CD14-positive monocyte (primary cell): ENCODE results near the gene NCOA4. TPM values are rescaled to one million over a fixed set of nuclear protein-coding genes. Genes with fewer than 3 reads are reported as not detected.
A peak's percentile ranks its signal among the peaks of the same experiment; 100 is the strongest.

ENCODE experiments used
- DNase-seq, 3 donors: peaks; one replicate each; pipeline ENCODE4 v3.0.0-alpha.2; 2011 to 2022
- H2AFZ ChIP-seq: 2 replicates; pipeline ENCODE4 v1.6.0; 2012; ENCODE audit warnings: mild to moderate bottlenecking, low read depth, low read length, inconsistent platforms; ENCODE audit not compliant: insufficient read depth, poor library complexity, severe bottlenecking
- H3K27ac ChIP-seq, 2 donors: 1 replicate in 1 of 2; 2 replicates in 1 of 2; pipeline ENCODE4 v1.5.1; 2012 to 2013; ENCODE audit warnings: low read length in 2 of 2, control low read depth in 1 of 2, inconsistent platforms in 1 of 2, low read depth in 1 of 2, mild to moderate bottlenecking in 1 of 2
- H3K27me3 ChIP-seq, 2 donors: one replicate each; pipeline versions ENCODE4 v1.6.0 to v1.6.1; 2011 to 2013; ENCODE audit warnings: low read length in 2 of 2; ENCODE audit not compliant: control insufficient read depth in 2 of 2, insufficient read depth in 2 of 2
- H3K36me3 ChIP-seq, 2 donors: replicated peaks in 1 of 2; 1 replicate in 1 of 2; 2 replicates in 1 of 2; pipeline versions ENCODE4 v1.5.1 to v1.6.1; 2012 to 2013; ENCODE audit warnings: low read length in 2 of 2, control low read depth in 1 of 2, inconsistent platforms in 1 of 2, mild to moderate bottlenecking in 1 of 2; ENCODE audit not compliant: insufficient read depth in 2 of 2, control insufficient read depth in 1 of 2
- H3K4me1 ChIP-seq, 2 donors: 1 replicate in 1 of 2; 2 replicates in 1 of 2; pipeline versions ENCODE4 v1.5.1 to v1.6.1; 2012 to 2013; ENCODE audit warnings: low read length in 2 of 2, control low read depth in 1 of 2, inconsistent platforms in 1 of 2, mild to moderate bottlenecking in 1 of 2, moderate library complexity in 1 of 2; ENCODE audit not compliant: insufficient read depth in 2 of 2, control insufficient read depth in 1 of 2
- H3K4me2 ChIP-seq: replicated peaks from 2 replicates; pipeline ENCODE3; 2012; ENCODE audit warnings: low read length, moderate library complexity, mild to moderate bottlenecking; ENCODE audit not compliant: poor library complexity, severe bottlenecking; ENCODE audit errors: extremely low read depth
- H3K4me3 ChIP-seq, 3 experiments: fragments of 200-600 bp in 1 of 3; sonication (generic) in 1 of 3; replicated peaks in 1 of 3; 1 replicate in 2 of 3; 2 replicates in 1 of 3; pipeline ENCODE4 v1.5.1; 2011 to 2013; ENCODE audit warnings: low read length in 3 of 3, mild to moderate bottlenecking in 3 of 3, control low read depth in 2 of 3, low read depth in 2 of 3, inconsistent platforms in 1 of 3, moderate library complexity in 1 of 3
- H3K79me2 ChIP-seq: 2 replicates; pipeline ENCODE4 v1.6.0; 2012; ENCODE audit warnings: mild to moderate bottlenecking, control low read depth, inconsistent platforms, low read length, moderate library complexity; ENCODE audit not compliant: insufficient read depth
- H3K9ac ChIP-seq: 2 replicates; pipeline ENCODE4 v1.6.0; 2017; ENCODE audit warnings: low read length, mild to moderate bottlenecking; ENCODE audit not compliant: insufficient read depth, poor library complexity, severe bottlenecking
- H3K9me3 ChIP-seq, 2 donors: replicated peaks in 1 of 2; 1 replicate in 1 of 2; 2 replicates in 1 of 2; pipeline versions ENCODE4 v1.5.1 to v1.6.1; 2012 to 2013; ENCODE audit warnings: low read length in 2 of 2, control low read depth in 1 of 2; ENCODE audit not compliant: control insufficient read depth in 1 of 2, insufficient read depth in 1 of 2
- H4K20me1 ChIP-seq: 2 replicates; pipeline ENCODE4 v1.6.0; 2012; ENCODE audit warnings: mild to moderate bottlenecking, low read length, control low read depth, moderate library complexity; ENCODE audit not compliant: insufficient read depth
- H3K27ac Mint-ChIP-seq, 7 donors: one replicate each; pipeline ENCODE4 v1.8.0; 2020; ENCODE audit warnings: mild to moderate bottlenecking in 7 of 7, mixed read lengths in 7 of 7, moderate library complexity in 6 of 7, inconsistent platforms in 2 of 7
- H3K27me3 Mint-ChIP-seq, 3 donors: one replicate each; pipeline ENCODE4 v1.8.0; 2021 to 2022; ENCODE audit warnings: low read depth in 3 of 3, mild to moderate bottlenecking in 3 of 3, mixed read lengths in 3 of 3, moderate library complexity in 3 of 3, inconsistent platforms in 1 of 3
- H3K36me3 Mint-ChIP-seq, 2 donors: one replicate each; pipeline ENCODE4 v1.8.0; 2020; ENCODE audit warnings: mixed read lengths in 2 of 2, inconsistent platforms in 1 of 2, mild to moderate bottlenecking in 1 of 2
- H3K4me1 Mint-ChIP-seq: one replicate; pipeline ENCODE4 v1.8.0; 2020; ENCODE audit warnings: mild to moderate bottlenecking, mixed read lengths
- H3K4me3 Mint-ChIP-seq, 2 donors: one replicate each; pipeline ENCODE4 v1.8.0; 2020; ENCODE audit warnings: mild to moderate bottlenecking in 2 of 2, mixed read lengths in 2 of 2, moderate library complexity in 1 of 2
- H3K9me3 Mint-ChIP-seq, 7 donors: one replicate each; pipeline ENCODE4 v1.8.0; 2020 to 2022; ENCODE audit warnings: mixed read lengths in 7 of 7, mild to moderate bottlenecking in 6 of 7, moderate library complexity in 6 of 7, inconsistent platforms in 2 of 7
- WGBS: methylation state at CpG from one replicate; pipeline ENCODE4 v1.1.5; 2013; ENCODE audit warnings: missing lambda C conversion rate; ENCODE audit not compliant: insufficient coverage; 5-methylcytosine and 5-hydroxymethylcytosine counted together
- intact Hi-C, 2 donors: fragments of 100-400 bp; cut with micrococcal nuclease; formaldehyde crosslinking; loops; one replicate each; pipeline versions ENCODE4 v1.15.0 to v1.15.1; 2023
- polyA plus RNA-seq, 3 donors: library from polyadenylated mRNA; depleted of rRNA in 1 of 3; unstranded in 2 of 3; stranded (reverse) in 1 of 3; fragments of 300-500 nt in 2 of 3; fragments of >200 nt in 1 of 3; fragmentation: Illumina TruSeq in 2 of 3; gene quantifications; 1 replicate in 2 of 3; 2 replicates in 1 of 3; pipeline ENCODE4 v1.2.3, GENCODE V29; 2012 to 2021
- TF ChIP-seq, protein P1 (sequence below): fragments of 200-600 bp; IDR thresholded peaks from one replicate; pipeline ENCODE4 v1.8.0; 2022; ENCODE audit warnings: antibody characterized with exemption, mild to moderate bottlenecking

Gene NCOA4
- polyA plus RNA-seq, 3 donors, result 161 to 853 (median 784) TPM

GRCh38 chr10:46024948-46025347, 5.5 kb downstream of the NCOA4 start:
- Mint-ChIP-seq H3K9me3 (peaks cover 0 to 1% (median 0%) of the 10 kb centered on the region in 7 donors), H3K36me3 (peaks cover 12 to 28% of the 10 kb centered on the region in 2 donors), H3K4me1 (peaks cover 73% of the 10 kb centered on the region), H3K27me3 (no peaks in the 10 kb centered on the region), H3K4me3 (no peak overlapping the region), H3K27ac (peak overlapping the region in 6 of 7 donors; percentile 6 to 75 (median 68))
- H3K36me3 ChIP-seq, result peaks cover 0 to 27% of the 10 kb centered on the region in 2 donors
- no peak overlapping the region for H2AFZ ChIP-seq
- no peak for DNase-seq
- peaks cover 100% of the 10 kb centered on the region for H3K79me2 ChIP-seq
- no peak overlapping the region for H3K4me2 ChIP-seq
- peaks cover 62 to 86% of the 10 kb centered on the region in 2 donors for H3K4me1 ChIP-seq
- H4K20me1 ChIP-seq, result peaks cover 73% of the 10 kb centered on the region
- no peak overlapping the region for H3K4me3 ChIP-seq
- no peaks in the 10 kb centered on the region for H3K9me3 ChIP-seq
- H3K27ac ChIP-seq, result peak overlapping the region; percentile 14 to 93
- H3K27me3 ChIP-seq, result no peaks in the 10 kb centered on the region
- H3K9ac ChIP-seq, result no peak overlapping the region
- intact Hi-C loops, result loop anchor here in 1 of 2 donors (10.0 kb wide), 1 partner anchor 1060 kb away; no protein-coding TSS in a partner anchor
- TF ChIP-seq, protein P1, sequence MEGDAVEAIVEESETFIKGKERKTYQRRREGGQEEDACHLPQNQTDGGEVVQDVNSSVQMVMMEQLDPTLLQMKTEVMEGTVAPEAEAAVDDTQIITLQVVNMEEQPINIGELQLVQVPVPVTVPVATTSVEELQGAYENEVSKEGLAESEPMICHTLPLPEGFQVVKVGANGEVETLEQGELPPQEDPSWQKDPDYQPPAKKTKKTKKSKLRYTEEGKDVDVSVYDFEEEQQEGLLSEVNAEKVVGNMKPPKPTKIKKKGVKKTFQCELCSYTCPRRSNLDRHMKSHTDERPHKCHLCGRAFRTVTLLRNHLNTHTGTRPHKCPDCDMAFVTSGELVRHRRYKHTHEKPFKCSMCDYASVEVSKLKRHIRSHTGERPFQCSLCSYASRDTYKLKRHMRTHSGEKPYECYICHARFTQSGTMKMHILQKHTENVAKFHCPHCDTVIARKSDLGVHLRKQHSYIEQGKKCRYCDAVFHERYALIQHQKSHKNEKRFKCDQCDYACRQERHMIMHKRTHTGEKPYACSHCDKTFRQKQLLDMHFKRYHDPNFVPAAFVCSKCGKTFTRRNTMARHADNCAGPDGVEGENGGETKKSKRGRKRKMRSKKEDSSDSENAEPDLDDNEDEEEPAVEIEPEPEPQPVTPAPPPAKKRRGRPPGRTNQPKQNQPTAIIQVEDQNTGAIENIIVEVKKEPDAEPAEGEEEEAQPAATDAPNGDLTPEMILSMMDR, result no peak

- WGBS, result under 1% methylated on average over 46 of the region's 49 CpGs
- peak overlapping the region; percentile 94 to 98 (median 97) for H3K27ac Mint-ChIP-seq
- H3K36me3 ChIP-seq, result peaks cover 0 to 27% of the 10 kb centered on the region in 2 donors
- peak overlapping the region; percentile 92 to 93 for H3K27ac ChIP-seq
- H3K9ac ChIP-seq, result peak overlapping the region; percentile 89
- peaks cover 73% of the 10 kb centered on the region for H3K4me1 Mint-ChIP-seq
- peak overlapping the region; percentile 39 for H2AFZ ChIP-seq
- intact Hi-C loops, result loop anchor here in 1 of 2 donors (10.0 kb wide), 1 partner anchor 1058 kb away; no protein-coding TSS in a partner anchor
- H3K4me3 Mint-ChIP-seq, result peak overlapping the region; percentile 91 to 95
- H3K36me3 Mint-ChIP-seq, result peaks cover 12 to 28% of the 10 kb centered on the region in 2 donors
- no peaks in the 10 kb centered on the region for H3K27me3 Mint-ChIP-seq
- peaks cover 62 to 86% of the 10 kb centered on the region in 2 donors for H3K4me1 ChIP-seq
- peak overlapping the region; percentile 85 for H3K4me2 ChIP-seq
- peaks cover 73% of the 10 kb centered on the region for H4K20me1 ChIP-seq
- H3K79me2 ChIP-seq, result peaks cover 100% of the 10 kb centered on the region
- TF ChIP-seq, protein P1, result peak; percentile 60
- peaks cover 0 to 1% (median 0%) of the 10 kb centered on the region in 7 donors for H3K9me3 Mint-ChIP-seq
- H3K4me3 ChIP-seq, result peak overlapping the region; percentile 66 to 91 (median 76)
- H3K9me3 ChIP-seq, result no peaks in the 10 kb centered on the region
- DNase-seq, result peak; percentile 94 to 97 (median 96)
- no peaks in the 10 kb centered on the region for H3K27me3 ChIP-seq
These were observed 7.3 kb downstream of the NCOA4 start for GRCh38 chr10:46022978-46023702.
